Subcutaneous adipose tissue (tissue), 4 donors: ENCODE data around the gene ZMIZ1. TPM values are rescaled to one million over a fixed set of nuclear protein-coding genes. Genes with fewer than 3 reads are reported as not detected.

ENCODE experiments used
- total RNA-seq, 4 donors: library from RNA; depleted of rRNA; stranded (reverse); fragments of >200 nt; gene quantifications; one replicate each; pipeline ENCODE4 v1.1.0, GENCODE V29; 2016
- TF ChIP-seq, protein P1 (sequence below): fragments of 450-650 bp; IDR thresholded peaks from one replicate; pipeline ENCODE4 v1.5.1; 2016; ENCODE audit warnings: low read depth, mild to moderate bottlenecking, control low read depth, antibody characterized with exemption, moderate library complexity

ZMIZ1 gene
- total RNA-seq, 4 donors from 2014 or later = 38.1 to 70.6 (median 51.4) TPM

GRCh38 chr10:79252450-79252849 lies 183.7 kb downstream of the ZMIZ1 start:
- TF ChIP-seq, protein P1, sequence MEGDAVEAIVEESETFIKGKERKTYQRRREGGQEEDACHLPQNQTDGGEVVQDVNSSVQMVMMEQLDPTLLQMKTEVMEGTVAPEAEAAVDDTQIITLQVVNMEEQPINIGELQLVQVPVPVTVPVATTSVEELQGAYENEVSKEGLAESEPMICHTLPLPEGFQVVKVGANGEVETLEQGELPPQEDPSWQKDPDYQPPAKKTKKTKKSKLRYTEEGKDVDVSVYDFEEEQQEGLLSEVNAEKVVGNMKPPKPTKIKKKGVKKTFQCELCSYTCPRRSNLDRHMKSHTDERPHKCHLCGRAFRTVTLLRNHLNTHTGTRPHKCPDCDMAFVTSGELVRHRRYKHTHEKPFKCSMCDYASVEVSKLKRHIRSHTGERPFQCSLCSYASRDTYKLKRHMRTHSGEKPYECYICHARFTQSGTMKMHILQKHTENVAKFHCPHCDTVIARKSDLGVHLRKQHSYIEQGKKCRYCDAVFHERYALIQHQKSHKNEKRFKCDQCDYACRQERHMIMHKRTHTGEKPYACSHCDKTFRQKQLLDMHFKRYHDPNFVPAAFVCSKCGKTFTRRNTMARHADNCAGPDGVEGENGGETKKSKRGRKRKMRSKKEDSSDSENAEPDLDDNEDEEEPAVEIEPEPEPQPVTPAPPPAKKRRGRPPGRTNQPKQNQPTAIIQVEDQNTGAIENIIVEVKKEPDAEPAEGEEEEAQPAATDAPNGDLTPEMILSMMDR = no peak

DNA sequence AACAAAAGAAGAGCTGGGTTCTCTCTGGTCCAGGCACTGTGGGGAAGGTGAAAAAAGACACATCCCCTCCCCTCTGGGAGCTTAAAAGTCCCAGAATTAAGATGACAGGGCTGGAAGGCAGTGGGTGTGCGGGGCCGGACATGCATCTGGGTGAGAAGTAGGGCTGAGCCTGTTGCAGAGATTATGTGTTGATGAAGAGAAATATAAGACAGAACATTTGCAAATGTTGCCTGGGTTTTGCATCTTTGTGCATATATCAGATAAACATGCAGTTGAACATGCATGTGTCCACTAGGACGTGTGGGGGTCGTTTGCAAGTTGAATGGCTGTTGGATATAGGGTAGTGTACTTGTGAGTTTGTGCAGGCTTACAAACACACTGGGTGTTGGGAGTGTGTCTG lies 184.2 kb downstream of the ZMIZ1 start:
- TF ChIP-seq, protein P1 = no peak

- TF ChIP-seq, protein P1 = no peak
These were observed 184.9 kb downstream of the ZMIZ1 start for GRCh38 chr10:79253704-79254103.

- TF ChIP-seq, protein P1 = no peak
These were observed 185.7 kb downstream of the ZMIZ1 start for GRCh38 chr10:79254333-79255006.

DNA sequence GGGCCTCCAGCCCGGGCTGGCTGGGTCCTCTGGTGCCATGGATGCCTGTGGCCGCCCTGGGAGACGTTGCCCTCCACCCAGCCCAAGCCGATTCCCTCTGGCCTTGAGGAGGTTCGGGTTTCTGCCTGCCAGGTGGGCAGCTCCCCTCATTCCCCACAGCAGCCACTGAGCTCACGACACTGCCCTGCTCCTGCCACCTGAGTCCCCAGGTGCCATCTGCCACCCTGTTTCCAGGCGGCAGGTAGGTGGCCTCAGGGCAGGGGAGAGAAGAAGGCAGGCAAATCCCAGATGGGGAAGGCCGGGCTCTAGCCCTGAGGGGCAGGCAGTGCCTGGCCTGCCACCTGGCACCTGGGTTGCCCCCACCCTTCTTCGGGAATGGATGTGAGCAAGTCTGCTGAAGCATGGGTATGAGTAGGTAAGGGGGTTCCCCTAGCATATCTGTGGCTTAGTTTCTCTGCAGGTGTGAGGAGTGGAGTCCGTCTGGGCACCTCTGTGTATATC lies 186.3 kb downstream of the ZMIZ1 start:
- TF ChIP-seq, protein P1 = no peak

DNA sequence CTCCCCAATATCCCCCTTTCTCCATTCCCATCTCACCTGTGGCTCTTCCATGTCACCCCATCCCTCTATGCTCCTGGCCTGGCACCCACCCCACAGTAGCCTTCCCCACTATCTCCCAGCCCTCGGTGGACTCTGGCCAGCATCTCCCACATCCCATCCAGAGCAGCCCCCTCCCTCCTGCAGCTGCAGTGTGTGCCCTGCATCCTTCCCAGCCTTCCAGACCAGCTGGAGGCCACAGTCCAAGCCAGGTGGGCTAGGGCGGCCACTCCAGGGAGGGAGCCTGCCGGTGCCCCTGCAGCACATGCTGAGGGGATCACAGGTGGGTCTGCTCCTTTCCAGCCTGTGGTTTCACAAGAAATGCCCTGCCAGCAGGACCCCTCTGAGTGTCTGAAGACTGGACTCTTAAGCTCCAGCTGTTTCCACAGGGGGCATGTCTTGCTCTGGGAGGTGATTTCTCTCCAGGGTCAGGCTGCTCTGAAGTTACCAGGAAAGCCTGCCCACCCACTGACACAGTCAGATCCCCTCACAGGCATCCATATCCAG lies 187.6 kb downstream of the ZMIZ1 start:
- TF ChIP-seq, protein P1 = no peak

- TF ChIP-seq, protein P1 = no peak
These were observed 190.1 kb downstream of the ZMIZ1 start for GRCh38 chr10:79258894-79259293.
